ENCODE results near the gene ARHGAP19.

- TF ChIP-seq, protein P1, sequence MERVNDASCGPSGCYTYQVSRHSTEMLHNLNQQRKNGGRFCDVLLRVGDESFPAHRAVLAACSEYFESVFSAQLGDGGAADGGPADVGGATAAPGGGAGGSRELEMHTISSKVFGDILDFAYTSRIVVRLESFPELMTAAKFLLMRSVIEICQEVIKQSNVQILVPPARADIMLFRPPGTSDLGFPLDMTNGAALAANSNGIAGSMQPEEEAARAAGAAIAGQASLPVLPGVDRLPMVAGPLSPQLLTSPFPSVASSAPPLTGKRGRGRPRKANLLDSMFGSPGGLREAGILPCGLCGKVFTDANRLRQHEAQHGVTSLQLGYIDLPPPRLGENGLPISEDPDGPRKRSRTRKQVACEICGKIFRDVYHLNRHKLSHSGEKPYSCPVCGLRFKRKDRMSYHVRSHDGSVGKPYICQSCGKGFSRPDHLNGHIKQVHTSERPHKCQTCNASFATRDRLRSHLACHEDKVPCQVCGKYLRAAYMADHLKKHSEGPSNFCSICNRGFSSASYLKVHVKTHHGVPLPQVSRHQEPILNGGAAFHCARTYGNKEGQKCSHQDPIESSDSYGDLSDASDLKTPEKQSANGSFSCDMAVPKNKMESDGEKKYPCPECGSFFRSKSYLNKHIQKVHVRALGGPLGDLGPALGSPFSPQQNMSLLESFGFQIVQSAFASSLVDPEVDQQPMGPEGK (CRISPR knock-in tag; IDR thresholded peaks at IDR 0.05; ENCODE audit: borderline replicate concordance) = no peak
- no peak for TF ChIP-seq TSHZ2 (CRISPR knock-in tag; IDR thresholded peaks at IDR 0.05)
- no peak for TF ChIP-seq GLIS3 (CRISPR knock-in tag; IDR thresholded peaks at IDR 0.05)
- no peak for TF ChIP-seq SNAI2 (CRISPR knock-in tag; IDR thresholded peaks at IDR 0.05)
- TF ChIP-seq ESRRG (CRISPR knock-in tag; IDR thresholded peaks at IDR 0.05) = no peak
- TF ChIP-seq ZFP30 (CRISPR knock-in tag; IDR thresholded peaks at IDR 0.05) = no peak
- TF ChIP-seq CREB5 (CRISPR knock-in tag; IDR thresholded peaks at IDR 0.05; ENCODE audit: low read depth) = no peak
- no peak for TF ChIP-seq ARNTL (CRISPR knock-in tag; IDR thresholded peaks at IDR 0.05; ENCODE audit: borderline replicate concordance, low read depth)
- TF ChIP-seq CSRNP3 (CRISPR knock-in tag; IDR thresholded peaks at IDR 0.05) = no peak
- no peak for TF ChIP-seq BACH2 (CRISPR knock-in tag; IDR thresholded peaks at IDR 0.05; ENCODE audit: borderline replicate concordance)
Observed at GRCh38 chr10:97254694-97255093, 37.7 kb downstream of the ARHGAP19 start.
